ENCODE results near the gene AVPI1.

DNA sequence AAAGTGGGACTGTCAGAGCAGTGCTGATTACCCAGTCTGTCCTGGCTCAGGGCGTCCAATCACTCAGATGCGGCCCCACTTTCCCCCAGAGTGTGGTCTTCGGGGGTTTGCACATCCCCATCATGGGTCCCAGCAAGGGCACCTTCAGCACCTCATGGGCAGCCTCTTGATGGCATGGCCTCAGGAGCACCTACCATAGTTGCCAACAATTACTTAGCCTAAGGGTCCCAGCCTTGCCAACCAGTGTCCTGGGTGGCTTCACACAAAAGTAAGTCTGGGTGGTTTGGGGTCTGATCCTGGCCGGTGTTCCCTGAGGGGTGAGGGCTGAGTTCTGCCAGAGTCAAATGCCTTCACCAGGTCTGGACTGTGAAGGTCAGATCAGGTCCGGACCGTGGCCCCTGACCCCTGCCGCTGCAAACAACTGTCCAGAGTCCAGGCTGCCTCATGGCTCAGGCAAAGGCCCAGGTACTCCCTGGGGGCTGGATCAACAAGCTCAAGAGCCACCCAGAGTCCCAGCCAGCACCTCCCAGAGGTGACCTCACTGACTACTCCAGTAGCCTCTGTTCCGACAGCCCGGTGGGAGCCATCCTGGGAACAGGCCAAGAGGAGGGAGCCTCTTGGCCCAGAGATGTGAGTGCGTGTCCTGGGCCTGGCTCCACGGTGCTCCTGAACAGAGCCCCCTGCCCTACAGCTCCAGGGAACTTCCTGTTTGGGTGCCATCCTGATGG lies 20.3 kb upstream of the AVPI1 start:
- TF ChIP-seq POLR2AphosphoS5 (IDR thresholded peaks at IDR 0.05; ENCODE audit: insufficient read depth in 1 of 2, low read depth in 1 of 2), result no peak
- TF ChIP-seq, protein P1, sequence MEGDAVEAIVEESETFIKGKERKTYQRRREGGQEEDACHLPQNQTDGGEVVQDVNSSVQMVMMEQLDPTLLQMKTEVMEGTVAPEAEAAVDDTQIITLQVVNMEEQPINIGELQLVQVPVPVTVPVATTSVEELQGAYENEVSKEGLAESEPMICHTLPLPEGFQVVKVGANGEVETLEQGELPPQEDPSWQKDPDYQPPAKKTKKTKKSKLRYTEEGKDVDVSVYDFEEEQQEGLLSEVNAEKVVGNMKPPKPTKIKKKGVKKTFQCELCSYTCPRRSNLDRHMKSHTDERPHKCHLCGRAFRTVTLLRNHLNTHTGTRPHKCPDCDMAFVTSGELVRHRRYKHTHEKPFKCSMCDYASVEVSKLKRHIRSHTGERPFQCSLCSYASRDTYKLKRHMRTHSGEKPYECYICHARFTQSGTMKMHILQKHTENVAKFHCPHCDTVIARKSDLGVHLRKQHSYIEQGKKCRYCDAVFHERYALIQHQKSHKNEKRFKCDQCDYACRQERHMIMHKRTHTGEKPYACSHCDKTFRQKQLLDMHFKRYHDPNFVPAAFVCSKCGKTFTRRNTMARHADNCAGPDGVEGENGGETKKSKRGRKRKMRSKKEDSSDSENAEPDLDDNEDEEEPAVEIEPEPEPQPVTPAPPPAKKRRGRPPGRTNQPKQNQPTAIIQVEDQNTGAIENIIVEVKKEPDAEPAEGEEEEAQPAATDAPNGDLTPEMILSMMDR (IDR thresholded peaks at IDR 0.05), result no peak
